Calu3 (cell line): ENCODE data around the gene MCMBP. TPM values are rescaled to one million over a fixed set of nuclear protein-coding genes. Genes with fewer than 3 reads are reported as not detected.

Source experiments
- BruUV-seq: library from RNA; stranded (reverse); fragments of 400-500 nt; replicated peaks from 2 replicates; lab custom pipeline; 2021; lab: Mats Ljungman, UMichigan
- CTCF ChIA-PET: fragments of 300-600 bp; sonication (Branson Sonifier 250); formaldehyde crosslinking; loops from one replicate; lab custom pipeline; 2022; ENCODE audit warnings: antibody characterized with exemption; lab: Charles Lee
- DNase-seq: peaks from one replicate; pipeline ENCODE4 v3.0.0; 2022
- H3K27ac Mint-ChIP-seq: one replicate; pipeline ENCODE4 v1.8.0; 2022; ENCODE audit warnings: mixed read lengths; ENCODE audit not compliant: unreplicated experiment
- H3K27me3 Mint-ChIP-seq: one replicate; pipeline ENCODE4 v1.8.0; 2022; ENCODE audit warnings: mixed read lengths; ENCODE audit not compliant: unreplicated experiment
- H3K36me3 Mint-ChIP-seq: one replicate; pipeline ENCODE4 v1.8.0; 2022; ENCODE audit warnings: mild to moderate bottlenecking, moderate library complexity, mixed read lengths; ENCODE audit not compliant: insufficient read depth, unreplicated experiment
- H3K4me1 Mint-ChIP-seq: one replicate; pipeline ENCODE4 v1.8.0; 2022; ENCODE audit warnings: mild to moderate bottlenecking, low read depth, mixed read lengths; ENCODE audit not compliant: unreplicated experiment
- H3K4me3 Mint-ChIP-seq: one replicate; pipeline ENCODE4 v1.8.0; 2022; ENCODE audit warnings: mild to moderate bottlenecking, low read depth, moderate library complexity, mixed read lengths; ENCODE audit not compliant: unreplicated experiment
- H3K9me3 Mint-ChIP-seq: one replicate; pipeline ENCODE4 v1.8.0; 2022; ENCODE audit warnings: low read depth, mixed read lengths; ENCODE audit not compliant: unreplicated experiment
- intact Hi-C: fragments of 100-400 bp; cut with micrococcal nuclease; formaldehyde crosslinking; loops from one replicate; pipeline ENCODE4 v1.10.0; 2022; ENCODE audit not compliant: unreplicated experiment
- total RNA-seq: library from RNA; stranded (reverse); gene quantifications from 2 replicates; pipeline ENCODE4 v1.2.3, GENCODE V29; 2022
- TF ChIP-seq, protein P1 (sequence below): fragments of 200-600 bp; IDR thresholded peaks from one replicate; pipeline ENCODE4 v1.8.0; 2022; ENCODE audit warnings: antibody characterized with exemption; ENCODE audit not compliant: unreplicated experiment

MCMBP gene
- total RNA-seq, 1 experiment from 2014 or later: 40.3 TPM

DNA sequence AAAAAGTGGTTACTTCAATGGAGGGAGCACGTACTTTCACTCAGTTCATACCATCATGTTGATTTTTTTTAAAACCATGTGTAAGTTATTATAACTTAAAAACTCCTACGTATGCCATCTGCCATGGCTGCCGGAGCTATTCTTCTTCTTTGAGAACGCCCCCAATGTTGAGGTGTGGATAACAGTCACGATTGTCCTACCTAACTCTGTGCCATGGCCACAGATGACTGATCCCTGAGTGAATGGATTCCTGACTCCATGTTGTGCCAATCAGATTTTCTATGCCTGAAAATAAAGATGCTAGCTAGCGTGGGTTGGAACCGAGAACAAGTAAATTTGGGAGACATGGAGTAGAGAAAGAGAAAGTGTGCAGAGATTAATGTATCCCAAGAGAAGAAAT lies 5.3 kb downstream of the MCMBP start:
- DNase-seq: no peak
- TF ChIP-seq, protein P1, sequence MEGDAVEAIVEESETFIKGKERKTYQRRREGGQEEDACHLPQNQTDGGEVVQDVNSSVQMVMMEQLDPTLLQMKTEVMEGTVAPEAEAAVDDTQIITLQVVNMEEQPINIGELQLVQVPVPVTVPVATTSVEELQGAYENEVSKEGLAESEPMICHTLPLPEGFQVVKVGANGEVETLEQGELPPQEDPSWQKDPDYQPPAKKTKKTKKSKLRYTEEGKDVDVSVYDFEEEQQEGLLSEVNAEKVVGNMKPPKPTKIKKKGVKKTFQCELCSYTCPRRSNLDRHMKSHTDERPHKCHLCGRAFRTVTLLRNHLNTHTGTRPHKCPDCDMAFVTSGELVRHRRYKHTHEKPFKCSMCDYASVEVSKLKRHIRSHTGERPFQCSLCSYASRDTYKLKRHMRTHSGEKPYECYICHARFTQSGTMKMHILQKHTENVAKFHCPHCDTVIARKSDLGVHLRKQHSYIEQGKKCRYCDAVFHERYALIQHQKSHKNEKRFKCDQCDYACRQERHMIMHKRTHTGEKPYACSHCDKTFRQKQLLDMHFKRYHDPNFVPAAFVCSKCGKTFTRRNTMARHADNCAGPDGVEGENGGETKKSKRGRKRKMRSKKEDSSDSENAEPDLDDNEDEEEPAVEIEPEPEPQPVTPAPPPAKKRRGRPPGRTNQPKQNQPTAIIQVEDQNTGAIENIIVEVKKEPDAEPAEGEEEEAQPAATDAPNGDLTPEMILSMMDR: no peak
- Mint-ChIP-seq H3K36me3 (peaks cover 9% of the 10 kb centered on the region), H3K4me1 (peaks cover 10% of the 10 kb centered on the region), H3K9me3 (no peaks in the 10 kb centered on the region), H3K27me3 (no peaks in the 10 kb centered on the region), H3K4me3 (no peak overlapping the region), H3K27ac (no peak overlapping the region)
- CTCF ChIA-PET: no interaction called here
- intact Hi-C loops: no loop called here
- no TSS peak for BruUV-seq

DNA sequence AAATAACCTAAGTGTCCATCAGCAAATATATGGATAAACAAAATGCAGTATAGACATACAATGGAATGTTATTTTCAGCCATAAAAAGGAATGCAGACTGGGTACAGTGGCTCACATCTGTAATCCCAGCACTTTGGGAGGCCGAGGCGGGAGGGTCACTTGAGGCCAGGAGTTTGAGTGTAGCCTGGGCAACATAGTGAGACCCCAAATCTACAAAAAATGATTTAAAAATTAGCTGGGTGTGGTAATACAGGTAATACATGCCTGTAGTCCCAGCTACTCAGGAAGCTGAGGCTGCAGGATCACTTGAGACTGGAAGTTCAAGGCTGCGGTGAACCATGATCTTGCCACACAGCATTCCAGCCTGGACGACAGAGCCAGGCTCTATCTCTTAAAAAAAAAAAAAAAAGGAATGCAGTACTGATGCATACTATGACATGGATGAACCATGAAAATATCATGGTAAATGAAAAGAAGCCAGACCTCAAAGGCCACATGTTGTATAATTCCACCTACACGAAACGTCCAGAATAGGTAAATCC lies 6.9 kb downstream of the MCMBP start:
- intact Hi-C loops: no loop called here
- Mint-ChIP-seq H3K4me1 (peaks cover 10% of the 10 kb centered on the region), H3K9me3 (no peaks in the 10 kb centered on the region), H3K27ac (no peak overlapping the region), H3K4me3 (no peak overlapping the region), H3K36me3 (no peaks in the 10 kb centered on the region), H3K27me3 (no peaks in the 10 kb centered on the region)
- CTCF ChIA-PET: no interaction called here
- no TSS peak for BruUV-seq
- TF ChIP-seq, protein P1: no peak
- no peak for DNase-seq

GRCh38 chr10:119863951-119864565 lies 8.6 kb downstream of the MCMBP start:
- Mint-ChIP-seq H3K4me3 (no peak overlapping the region), H3K36me3 (no peaks in the 10 kb centered on the region), H3K27me3 (no peaks in the 10 kb centered on the region), H3K9me3 (no peaks in the 10 kb centered on the region), H3K4me1 (peaks cover 13% of the 10 kb centered on the region), H3K27ac (no peak overlapping the region)
- intact Hi-C loops: no loop called here
- TF ChIP-seq, protein P1: no peak
- DNase-seq: no peak
- BruUV-seq: no TSS peak
- CTCF ChIA-PET: interaction anchor here (0.7 kb wide), 1 partner anchor 8 kb away, joined by 3 read pairs; no protein-coding TSS in a partner anchor

DNA sequence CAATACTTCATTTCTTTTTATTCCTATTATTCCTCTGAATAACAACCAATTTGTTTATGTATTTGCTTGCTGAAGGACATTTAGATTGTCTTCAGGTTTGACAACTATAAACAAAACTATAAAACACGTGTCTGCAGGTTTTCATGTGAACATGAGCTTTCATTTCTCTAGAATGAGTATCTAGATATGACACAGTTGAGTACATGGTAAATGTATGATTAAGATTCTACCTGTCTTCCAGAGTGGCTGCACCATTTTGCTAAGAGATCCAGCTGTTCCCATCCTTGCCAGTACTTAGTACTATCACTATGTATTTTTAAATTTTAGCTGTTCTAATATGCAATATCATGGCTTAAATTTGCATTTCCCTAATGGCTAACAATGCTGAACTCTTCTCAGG lies 10.1 kb downstream of the MCMBP start:
- H3K4me3 Mint-ChIP-seq: no peak overlapping the region
- no peaks in the 10 kb centered on the region for H3K9me3 Mint-ChIP-seq
- CTCF ChIA-PET: interaction anchor here (0.6 kb wide), 1 partner anchor 51 kb away, joined by 4 read pairs; no protein-coding TSS in a partner anchor

More for the DNA sequence above, 10.1 kb downstream of the MCMBP start:
- no peaks in the 10 kb centered on the region for H3K27me3 Mint-ChIP-seq
- no TSS peak for BruUV-seq
- intact Hi-C loops: no loop called here
- H3K36me3 Mint-ChIP-seq: no peaks in the 10 kb centered on the region
- peaks cover 7% of the 10 kb centered on the region for H3K4me1 Mint-ChIP-seq
- H3K27ac Mint-ChIP-seq: no peak overlapping the region
- TF ChIP-seq, protein P1: no peak
- no peak for DNase-seq
